HG02981 (cell line): ENCODE data around the gene NGDN.
"Not testable (repeated sequence)": the region's sequence is repeated elsewhere in the genome, so short reads cannot be mapped to it uniquely, and the experiment has no call there.

Experiments used
- ATAC-seq: cut with Tn5 transposase; IDR thresholded peaks from one replicate; pipeline ENCODE4 v1.9.1; 2021; ENCODE audit warnings: mild to moderate bottlenecking, moderate library complexity; ENCODE audit not compliant: unreplicated experiment

Gene NGDN

DNA sequence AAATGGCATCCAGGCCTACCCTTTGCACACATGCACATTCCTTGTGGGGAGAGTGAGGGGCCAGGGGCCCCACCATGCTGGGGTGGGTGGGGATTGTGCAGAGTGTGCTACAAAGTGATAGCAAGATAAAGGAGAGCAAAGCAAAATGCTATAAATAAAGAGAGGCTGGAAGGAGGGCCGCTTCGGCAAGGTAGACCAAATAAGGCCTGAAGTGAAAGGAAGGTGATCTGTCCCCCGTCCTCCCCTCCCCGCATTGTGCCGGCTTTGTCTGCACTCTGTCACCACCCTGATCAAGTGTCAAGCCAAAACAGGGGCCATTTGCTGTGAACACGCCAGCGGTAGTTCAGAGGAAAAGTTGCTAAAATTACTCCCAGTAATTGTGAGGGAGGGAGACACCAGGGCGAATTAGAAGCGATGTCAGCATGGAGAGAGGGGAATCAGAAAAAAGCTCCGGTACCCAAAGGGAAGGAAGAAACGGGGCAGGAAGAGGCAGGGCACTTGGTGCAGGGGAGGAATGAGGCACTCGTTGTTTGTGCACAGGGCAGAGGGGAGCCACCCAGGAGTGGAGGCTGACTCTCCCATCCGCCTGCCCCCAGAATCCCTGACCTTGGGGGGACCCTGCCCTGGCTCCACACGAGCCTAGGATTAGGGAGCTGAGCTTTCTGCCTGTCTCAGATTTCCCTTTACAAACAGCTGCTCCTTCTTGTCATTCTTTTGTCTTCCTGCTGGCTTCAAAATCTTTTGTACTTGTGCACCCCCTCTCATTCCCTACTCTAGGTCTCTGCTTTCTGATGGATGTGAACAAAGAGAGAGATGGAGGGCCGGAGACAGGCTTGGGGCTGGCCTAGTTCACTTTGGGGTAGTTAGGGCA, 31.2 kb upstream of the NGDN start:
- no peak for ATAC-seq

DNA sequence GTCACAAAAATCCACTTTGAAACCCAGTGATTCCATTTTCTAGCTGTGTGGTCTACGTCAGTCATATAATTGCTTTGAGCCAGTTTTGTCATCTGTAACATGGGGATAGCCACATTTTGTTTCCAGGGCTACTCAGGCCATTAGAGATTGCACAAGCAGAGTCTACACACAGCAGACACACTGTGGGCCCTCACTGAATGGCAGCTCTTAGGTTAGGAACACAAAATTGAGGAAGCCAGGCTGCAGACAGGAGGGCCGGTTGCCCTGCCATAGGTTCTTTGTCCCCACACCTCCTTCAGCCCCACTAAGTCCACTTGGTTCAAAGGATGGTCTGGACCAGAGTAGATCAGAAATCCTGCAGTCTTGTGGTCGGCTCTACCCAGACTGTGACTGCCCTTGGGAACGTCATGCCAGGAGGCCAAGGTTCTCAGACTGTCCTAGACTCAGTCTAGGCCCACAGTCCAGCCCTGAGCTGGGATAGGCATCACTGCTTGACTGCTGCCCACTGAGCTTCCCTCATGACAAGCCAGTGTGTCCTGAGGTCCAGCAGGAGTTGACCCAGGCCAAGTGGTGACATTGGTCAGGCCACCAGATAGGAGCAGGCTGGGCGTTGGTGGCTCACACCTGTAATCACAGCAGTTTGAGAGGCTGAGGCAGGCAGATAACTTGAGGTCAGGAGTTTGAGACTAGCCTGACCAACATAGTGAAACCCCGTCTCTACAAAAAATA, 30.2 kb upstream of the NGDN start:
- no peak for ATAC-seq

DNA sequence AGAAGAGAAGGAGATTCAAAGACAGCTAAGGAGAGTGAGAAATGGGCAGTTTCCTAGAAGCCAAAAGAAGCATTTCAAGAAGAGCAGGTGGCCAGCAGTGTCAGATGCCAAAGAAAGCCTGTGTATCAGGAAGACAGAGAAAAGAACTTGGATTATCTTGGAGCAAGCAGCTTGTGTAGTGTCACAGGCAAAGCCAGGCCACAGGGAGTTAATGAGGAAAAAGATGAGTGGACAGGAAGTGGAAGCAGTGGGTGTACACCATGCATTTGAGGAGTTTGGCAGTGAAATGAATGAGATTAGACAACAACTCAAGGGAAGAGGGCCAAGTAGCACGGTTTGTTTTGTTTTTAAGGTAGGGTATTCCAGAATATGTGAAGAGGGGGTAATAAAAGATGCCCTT, 28.4 kb upstream of the NGDN start:
- no peak for ATAC-seq

DNA sequence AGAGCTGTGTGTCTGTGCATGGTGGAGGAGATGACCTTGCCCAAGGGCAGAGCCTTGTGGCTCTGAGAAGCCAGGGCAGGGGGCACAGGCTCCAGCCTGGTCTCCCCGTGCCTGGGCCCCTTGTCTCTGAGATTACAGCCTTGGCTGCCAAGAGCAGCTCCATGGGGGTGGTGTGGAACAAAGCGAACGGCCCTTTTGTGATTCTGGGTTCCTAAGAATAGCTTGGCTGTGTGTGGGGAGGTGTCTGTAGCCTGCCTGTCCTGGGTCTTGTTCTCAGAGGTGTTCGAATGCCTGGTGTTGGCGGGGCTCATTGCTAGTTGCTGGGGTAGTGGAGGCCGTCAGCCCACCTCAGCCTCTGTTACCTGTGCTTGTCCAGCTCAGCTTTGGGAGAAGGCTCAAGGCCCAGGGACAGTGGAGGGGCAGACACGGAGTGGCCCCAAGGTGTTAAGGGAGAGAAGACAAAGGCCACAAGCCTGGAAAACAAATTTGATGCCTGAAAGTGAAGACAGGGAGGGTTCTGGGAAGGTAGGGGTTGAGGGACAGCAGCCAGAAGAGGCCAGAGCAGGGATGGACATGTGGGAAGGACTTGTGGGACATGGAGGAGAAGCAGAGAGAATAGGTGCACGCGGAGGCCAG, 26.7 kb upstream of the NGDN start:
- no peak for ATAC-seq

DNA sequence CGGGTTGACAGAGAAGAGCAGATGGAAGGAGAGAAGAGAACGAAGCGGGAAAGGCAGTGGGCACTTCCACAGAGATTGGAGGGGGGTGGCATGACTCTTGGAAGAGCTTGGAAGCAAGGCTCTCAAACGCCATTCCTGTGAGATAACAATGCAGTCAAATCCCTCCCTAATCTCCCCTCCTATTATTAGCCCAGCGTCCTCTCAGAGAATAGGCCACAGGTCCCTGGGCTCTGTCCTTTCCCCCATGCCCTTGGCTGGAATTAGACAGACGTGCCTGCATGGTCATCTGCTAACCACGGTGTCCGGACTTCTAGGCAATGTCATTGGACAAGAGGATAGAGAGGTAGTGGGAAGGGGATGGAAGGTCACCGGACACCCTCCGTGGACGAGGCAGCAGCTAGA, 26.1 kb upstream of the NGDN start:
- no peak for ATAC-seq

DNA sequence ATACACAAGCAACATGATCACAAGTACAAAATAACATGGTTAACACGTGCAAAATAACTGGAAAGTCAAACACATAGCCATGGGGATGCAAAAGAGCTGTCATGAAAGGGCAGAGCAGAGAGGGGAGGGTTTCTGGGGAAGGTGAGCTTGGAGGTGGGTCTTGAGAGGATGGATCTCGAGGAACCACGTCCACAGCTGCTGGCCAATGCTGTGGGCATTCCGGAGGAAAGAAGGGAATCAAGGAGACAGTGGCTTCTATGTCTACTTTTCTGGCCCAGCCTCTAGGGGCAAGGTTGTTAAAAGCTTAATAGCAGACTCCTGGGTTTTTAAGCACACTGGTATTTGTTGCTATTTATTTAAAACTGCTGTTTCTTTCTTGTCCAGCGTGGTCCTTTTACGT, 25.6 kb upstream of the NGDN start:
- ATAC-seq = no peak

DNA sequence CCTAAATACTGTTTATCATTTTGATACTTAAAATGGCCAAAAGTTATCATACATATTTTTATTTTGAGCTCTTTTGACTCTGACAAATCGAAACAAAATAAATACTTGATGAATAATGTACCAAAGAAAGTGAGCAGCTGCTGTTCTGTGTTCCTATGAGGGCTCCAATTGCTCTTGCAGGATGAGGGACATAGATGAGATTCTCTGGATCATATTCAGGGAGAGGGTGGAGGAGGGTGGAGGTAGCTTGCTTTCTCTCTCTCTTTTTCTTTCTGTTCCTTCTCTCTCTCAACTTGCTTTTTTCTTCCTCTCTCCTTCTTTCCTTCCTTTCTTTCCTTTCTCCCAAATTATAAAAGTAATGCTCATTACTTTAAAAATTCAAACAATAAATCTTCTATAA, 25.2 kb upstream of the NGDN start:
- no peak for ATAC-seq

DNA sequence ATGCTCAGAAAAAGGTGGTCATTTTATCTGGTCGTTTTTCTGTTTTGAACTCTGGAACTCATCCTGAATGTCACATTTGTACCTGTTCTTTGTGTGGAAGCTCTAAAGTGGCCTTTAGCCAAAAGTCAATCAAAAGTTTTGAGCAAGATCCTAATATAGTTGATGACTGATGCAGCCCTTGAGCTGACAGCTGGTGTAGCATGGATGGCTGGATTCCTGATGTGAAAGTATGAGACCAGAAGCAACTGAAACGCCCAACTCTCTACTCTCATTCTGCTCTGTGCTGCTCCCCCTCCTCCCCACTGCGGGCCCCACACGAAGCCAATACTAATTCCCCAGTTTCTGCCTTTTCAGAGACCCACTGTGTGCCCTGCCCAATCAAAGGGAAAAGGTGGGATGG, 23.7 kb upstream of the NGDN start:
- no peak for ATAC-seq

DNA sequence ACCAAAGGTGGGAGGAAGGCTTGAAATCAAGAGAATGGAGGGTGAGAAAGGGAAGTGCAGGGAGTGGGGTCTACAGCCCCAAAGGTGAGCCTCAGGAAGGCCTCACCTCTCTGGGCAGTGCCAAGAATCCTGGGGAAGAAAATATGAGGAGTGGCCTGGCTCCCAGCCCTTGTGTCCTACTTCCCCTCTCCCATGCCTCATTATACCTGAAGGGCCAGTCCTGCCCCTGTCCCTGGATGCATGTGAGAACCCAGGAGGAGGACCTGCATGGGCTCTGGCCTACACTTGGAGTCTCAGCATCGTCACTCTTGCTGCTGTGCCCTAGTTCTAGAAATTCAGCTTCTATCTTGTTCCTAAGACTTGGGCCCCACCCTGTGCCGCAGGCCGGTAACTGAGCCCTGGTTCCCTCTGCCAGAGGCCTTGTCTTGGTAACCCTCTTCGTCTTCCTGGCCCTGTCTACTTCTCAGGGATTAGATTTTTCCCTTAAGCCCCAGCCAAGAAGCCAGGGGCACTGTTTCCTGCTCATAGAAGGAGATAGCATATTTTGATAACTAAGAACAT, 23.1 kb upstream of the NGDN start:
- no peak for ATAC-seq

DNA sequence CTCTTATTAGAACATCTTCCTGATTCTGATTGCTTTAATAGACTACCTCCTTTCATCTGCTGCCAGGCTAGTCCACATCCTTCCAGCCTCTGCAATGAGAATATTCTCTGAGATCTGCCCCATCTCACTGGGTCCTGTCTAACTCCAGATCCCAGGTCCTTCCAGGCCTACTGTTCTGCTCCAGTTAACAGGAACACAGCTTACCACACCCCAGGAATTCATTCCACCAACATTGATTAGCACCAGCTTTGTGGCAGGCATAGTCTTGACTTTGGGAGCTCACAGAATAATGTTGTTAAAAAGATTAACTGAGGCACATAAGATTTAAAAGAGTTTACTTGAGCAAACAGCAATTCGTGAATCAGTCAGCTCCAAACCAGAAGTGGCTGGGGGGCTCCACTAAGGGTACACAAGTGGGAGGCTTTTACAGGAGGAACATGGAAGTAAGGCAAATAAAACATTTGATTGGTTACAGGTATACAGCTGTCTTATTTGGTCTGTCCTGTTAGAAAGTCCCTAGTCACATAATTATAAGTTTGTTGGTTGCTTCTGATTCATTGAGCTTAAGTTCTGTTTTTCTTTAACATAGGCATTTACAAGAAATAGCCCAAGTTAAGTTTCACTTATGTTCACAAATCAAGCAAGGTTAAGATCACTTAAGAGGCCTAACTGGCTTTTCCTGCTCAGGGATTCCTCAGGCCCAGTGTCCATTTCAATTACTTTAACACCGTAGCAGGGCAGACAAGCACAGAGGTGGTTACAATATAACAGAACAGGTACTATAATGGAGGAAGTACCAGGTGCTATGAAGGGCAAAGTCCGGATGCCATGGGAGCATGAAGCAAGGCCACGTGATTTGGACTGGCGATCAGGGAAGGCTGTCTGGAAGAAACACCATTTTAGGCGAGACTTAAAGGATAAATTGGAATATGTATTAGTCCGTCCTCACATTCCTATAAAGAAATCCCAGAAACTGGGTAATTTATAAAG, 21.8 kb upstream of the NGDN start:
- no peak for ATAC-seq

DNA sequence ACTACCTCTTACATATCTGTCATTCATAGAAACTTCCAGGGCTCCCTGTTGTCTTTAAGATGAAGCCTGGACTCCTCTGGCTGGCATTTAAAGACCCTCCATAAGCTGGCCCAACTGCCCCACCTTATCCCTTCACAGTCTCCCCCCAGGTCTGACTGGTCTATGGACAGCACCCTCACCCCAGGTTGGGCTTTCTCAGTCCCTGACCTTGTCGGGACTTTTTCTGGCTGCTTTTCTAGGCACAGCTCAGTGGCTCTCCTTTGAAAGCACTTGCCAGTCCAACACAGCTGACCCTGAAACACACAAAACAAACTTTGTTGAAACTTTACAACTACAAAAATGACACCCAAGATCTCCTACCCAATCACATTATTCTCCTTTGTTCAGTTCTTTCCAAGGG, 20.2 kb upstream of the NGDN start:
- no peak for ATAC-seq

DNA sequence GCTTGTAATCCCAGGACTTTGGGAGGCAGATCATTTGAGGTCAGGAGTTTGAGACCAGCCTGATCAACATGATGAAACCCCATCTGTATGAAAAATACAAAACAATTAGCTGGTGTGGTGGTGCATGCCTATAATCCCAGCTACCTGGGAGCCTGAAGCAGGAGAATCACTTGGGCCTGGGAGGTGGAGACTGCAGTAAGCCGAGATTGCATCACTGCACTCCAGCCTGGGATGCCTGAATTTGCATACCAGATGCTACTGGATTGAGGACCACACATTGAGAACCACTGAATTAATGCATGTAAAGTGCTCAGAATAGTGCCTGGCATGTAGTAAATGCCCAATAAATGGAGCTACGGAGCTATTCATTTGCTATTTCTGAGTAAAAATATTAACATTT, 19.1 kb upstream of the NGDN start:
- no peak for ATAC-seq

DNA sequence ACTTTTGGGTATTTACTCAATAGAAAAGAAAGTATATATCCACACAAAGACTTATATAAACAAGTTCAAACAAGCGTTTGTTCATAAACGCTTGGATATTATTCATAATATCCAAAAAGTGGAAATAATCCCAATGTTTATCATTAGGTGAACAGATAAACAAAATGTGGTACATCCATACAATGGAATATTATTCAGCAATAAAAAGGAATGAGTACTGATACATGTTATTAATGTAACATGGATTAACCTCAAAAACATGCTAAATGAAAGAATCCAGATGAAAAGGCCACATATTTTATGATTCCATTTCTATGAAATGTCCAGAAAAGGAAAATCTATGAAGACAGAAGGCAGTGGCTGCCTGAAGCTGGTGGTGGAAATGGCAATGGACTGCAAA, 17.3 kb upstream of the NGDN start:
- no peak for ATAC-seq

DNA sequence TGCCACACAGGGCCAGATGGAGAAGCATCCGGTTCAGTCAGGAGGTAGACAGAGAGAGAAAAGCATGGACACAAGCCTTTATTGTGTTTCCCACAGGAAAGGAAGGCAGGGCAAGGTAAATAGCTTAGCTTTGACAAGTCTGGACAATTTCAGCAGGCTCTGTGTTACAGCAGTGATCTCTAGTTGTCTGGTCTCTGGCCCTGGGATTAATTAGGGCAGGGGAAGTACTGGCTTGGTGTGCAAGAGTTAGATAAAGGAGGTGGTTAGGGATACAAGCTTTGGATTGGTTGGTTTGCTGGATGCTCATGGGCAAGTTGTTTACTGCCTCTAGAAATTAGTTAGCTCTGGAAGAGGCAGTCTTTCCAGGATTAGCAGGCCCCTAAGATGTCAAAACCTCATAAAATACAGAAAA, 15.1 kb upstream of the NGDN start:
- no peak for ATAC-seq

DNA sequence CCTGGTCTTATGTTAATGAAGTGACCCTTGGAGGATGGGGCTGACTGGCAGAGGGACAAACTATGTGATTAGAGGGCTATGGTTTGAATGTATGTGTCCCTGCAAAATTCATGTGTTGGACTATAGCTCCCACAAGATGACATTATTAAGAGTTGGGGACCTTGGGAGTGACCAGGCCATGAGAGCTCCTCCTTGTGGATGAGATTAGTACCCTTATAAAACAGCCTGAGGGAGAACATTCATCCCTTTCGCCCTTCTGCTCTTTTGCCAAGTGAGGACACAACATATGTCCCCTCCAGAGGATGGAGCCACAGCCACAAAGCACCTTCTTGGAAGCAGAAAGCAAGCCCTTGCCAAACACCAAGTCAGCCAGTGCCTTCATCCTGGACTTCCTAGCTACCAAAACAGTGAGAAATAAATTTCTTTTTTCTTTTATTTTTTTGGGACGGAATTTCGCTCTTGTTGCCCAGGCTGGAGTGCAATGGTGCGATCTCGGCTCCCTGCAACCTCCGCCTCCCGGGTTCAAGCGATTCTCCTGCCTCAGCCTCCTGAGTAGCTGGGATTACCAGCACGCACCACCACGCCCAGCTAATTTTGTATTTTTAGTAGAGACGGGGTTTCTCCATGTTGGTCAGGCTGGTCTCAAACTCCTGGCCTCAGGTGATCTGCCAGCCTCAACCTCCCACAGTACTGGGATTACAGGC, 12.5 kb upstream of the NGDN start:
- not testable (repeated sequence) for ATAC-seq

DNA sequence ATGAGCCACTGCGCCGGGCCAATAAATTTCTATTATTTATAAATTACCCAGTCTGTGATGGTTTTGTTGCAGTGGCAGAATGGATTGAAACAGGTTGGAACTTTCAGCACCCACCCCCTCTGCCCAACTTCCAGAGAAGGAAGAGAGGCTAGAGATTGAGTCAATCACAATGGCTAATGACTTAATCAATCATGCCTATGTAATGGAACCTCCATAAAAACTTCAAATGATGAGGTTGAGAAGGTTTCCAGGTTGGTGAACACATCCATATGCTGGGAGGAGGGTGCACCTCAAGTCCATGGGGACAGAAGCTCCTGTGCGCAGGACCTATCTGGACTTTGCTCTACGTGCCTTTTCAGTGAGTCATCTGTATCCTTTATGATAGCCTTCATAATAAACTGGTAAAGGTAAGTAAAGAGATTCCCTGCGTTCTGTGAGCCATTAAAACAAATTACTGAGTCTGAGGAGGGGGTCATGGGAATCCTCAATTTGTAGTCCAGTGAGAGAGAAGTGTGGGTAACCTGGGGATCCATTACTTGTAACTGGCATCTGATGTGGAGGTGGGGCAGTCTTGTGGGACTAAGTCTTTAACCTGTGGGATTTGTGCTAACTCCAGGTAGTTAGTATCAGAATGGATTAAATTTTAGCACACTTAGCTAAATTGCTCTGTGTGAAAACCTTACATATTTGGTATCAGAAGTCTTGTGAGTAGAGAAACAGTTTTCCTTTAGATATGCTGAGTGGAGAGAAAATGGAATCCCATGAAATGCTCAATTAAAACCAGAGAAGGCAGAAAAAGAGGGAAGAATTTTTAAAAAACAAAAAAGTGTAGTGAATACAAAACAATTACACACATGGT, 11.7 kb upstream of the NGDN start:
- no peak for ATAC-seq

DNA sequence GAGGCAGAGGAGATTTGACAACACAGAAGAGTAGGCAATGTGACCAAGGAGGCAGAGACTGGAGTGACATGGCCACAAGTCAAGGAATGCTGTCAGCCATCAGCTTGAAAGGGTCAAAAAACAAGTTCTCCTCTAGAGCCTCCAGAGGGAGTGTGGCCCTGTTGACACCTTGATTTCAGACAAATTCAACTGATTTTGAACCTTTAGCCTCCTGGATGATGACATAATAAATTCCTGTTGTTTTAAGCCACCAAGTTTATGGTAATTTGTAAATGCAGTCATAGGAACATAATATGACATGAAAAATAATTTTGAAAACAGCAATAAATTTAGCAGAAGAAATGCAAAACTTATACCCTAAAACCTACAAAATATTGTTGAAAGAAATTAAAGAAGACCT, 8.5 kb upstream of the NGDN start:
- ATAC-seq = no peak

DNA sequence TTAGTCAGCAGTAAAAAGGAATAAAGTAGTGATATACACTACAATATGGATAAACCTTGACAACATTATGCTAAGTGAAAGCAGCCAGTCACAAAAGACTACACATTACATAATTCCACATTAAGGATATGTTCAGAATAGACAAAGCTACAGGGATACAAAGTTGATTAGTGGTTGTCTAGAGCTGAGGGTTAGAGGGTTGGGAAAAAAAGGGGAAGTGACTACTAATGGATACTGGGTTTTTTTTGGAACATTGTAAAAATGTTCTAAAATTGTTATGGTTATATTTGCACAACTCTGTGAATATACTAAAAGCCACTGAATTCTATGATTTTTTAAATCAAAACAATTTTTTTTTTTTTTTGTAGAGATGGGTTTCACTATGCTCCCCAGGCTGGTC, 4.8 kb upstream of the NGDN start:
- no peak for ATAC-seq

DNA sequence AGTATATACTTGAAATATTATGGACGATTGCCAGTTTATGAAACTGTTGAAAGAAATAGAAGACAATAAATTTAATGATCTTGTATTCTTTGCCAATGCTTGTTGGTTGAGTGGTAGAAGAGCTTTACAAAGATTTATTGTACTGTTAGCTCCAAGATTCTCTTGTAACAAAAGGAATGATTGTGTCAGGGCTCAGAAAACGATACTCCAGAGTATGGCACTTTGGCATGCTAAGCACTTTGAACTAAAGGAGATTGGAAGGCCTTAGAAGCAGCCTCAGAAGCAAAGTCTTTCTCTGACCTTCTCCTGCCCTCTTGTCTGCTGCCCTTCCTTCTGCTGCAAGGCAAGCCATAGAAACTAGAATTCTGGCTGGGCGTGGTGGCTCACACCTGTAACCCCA, 4.2 kb upstream of the NGDN start:
- ATAC-seq = no peak
